ENCODE results near the gene TNNI3K.

DNA sequence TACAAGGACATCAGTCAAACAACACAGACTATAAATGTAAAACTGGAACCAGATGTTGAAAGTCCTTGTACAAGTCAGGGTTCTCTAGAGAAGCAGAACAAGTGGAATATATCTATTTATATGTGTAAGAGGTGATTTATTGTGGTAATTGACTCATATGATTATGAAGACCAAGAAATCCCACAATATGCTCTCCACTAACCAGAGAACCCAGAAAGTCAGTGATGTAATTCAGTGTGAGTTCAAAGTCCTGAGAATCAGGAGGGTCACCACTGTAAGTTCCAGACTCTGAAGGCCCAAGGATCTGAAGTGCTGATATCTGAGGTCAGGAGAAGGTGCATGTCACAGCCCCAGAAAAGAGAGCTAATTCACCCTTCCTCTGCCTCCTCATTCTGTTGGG lies 220.2 kb downstream of the TNNI3K start:
- TF ChIP-seq SPI1 (IDR thresholded peaks at IDR 0.05; ENCODE audit: borderline replicate concordance, low read depth, low read length) (no peak), THRAP3 (IDR thresholded peaks at IDR 0.05; ENCODE audit: borderline replicate concordance) (no peak), NONO (IDR thresholded peaks at IDR 0.05; ENCODE audit: low read depth in 2 of 2, low read length in 1 of 2) (no peak), NFYB (IDR thresholded peaks at IDR 0.05; ENCODE audit: extremely low read depth, insufficient read length) (no peak), EP300 (IDR thresholded peaks at IDR 0.05; ENCODE audit: low read length) (no peak), MED1 (CRISPR knock-in tag; IDR thresholded peaks at IDR 0.05; ENCODE audit: borderline replicate concordance) (no peak), ZNF785 (CRISPR knock-in tag; IDR thresholded peaks at IDR 0.05) (no peak), ZZZ3 (IDR thresholded peaks at IDR 0.05) (no peak), CREB1 (IDR thresholded peaks at IDR 0.05) (no peak), CREB1 (CRISPR knock-in tag; IDR thresholded peaks at IDR 0.05) (no peak), BCLAF1 (IDR thresholded peaks at IDR 0.05; ENCODE audit: borderline replicate concordance in 1 of 2, control insufficient read depth in 1 of 2, low read depth in 2 of 2, low read length in 1 of 2) (no peak), BRF2 (IDR thresholded peaks at IDR 0.05; ENCODE audit: borderline replicate concordance, insufficient read depth, insufficient read length) (no peak)

Measured in K562 (cell line).